Measurements from ENCODE around the gene C19orf85.

DNA sequence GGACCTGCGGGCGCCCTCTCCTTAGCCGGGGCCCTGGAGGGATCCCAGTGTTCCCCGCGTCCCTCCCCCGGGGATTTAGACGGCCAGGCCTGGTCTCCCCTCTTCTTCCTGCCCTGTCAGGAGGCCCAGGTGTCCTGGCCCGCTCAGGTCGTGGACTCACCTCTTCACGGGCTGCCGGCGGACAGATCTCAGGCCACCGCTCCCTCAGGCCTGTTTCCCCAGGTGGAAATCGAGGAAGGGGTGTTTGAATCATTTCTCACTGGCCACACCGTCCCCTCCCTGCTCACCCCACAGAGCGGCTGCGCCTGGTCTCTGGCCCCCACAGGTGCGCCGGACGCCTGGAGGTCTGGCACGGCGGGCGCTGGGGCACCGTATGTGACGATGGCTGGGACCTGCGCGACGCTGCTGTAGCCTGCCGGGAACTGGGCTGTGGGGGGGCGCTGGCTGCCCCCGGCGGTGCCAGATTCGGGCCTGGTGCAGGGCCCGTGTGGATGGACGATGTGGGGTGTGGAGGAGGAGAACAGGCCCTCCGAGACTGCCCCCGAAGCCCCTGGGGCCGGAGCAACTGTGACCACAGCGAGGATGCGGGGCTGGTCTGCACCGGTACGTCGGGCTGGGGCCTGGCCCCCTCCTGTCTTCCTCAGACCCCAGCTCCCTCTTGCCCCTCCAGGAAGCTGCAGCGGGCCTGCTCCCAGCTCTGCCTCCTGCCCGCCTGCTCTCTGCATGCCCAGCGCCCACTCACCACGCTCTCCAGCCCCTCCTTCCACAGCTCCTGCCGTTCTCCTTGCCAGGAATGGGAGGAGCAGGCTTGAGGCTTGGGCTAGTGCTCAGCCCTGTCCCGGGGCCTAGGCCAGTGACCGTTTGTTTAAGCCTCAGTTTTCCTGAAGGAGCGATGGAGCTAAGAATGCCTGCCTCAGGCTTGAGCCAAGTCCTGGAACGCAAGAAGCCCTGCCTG is 26.2 kb upstream of the C19orf85 start:
- TF ChIP-seq POLR2A (IDR thresholded peaks at IDR 0.05) = no peak
- TF ChIP-seq CTCF (IDR thresholded peaks at IDR 0.05) = no peak

All from Peyer's patch (tissue), 4 donors.